Progenitor cell of endocrine pancreas (in vitro differentiated cells): ENCODE measurements around the gene ELN. TPM values are rescaled to one million over a fixed set of nuclear protein-coding genes. Genes with fewer than 3 reads are reported as not detected.

Source experiments
- DNase-seq: peaks from one replicate; pipeline ENCODE4 v3.0.0; 2021; ENCODE audit warnings: low spot score; ENCODE audit not compliant: unreplicated experiment
- H3K27ac Mint-ChIP-seq: 2 replicates; pipeline ENCODE4 v1.8.0; 2021; ENCODE audit warnings: mild to moderate bottlenecking, moderate library complexity, mixed read lengths
- H3K27me3 Mint-ChIP-seq: 2 replicates; pipeline ENCODE4 v1.8.0; 2021; ENCODE audit warnings: mixed read lengths
- H3K36me3 Mint-ChIP-seq: 2 replicates; pipeline ENCODE4 v1.8.0; 2022; ENCODE audit warnings: mixed read lengths; ENCODE audit not compliant: insufficient read depth
- H3K4me1 Mint-ChIP-seq: 2 replicates; pipeline ENCODE4 v1.8.0; 2021; ENCODE audit warnings: low read depth, mixed read lengths
- H3K4me3 Mint-ChIP-seq: 2 replicates; pipeline ENCODE4 v1.8.0; 2021; ENCODE audit warnings: low read depth, mild to moderate bottlenecking, moderate library complexity, mixed read lengths
- H3K9me3 Mint-ChIP-seq: 2 replicates; pipeline ENCODE4 v1.8.0; 2021; ENCODE audit warnings: low read depth, mixed read lengths
- CTCF ChIP-seq: fragments of 200-600 bp; sonication (generic); IDR thresholded peaks from one replicate; pipeline ENCODE4 v1.5.0; 2021; ENCODE audit warnings: antibody characterized with exemption, mild to moderate bottlenecking; ENCODE audit not compliant: unreplicated experiment
- total RNA-seq: library from RNA; stranded (reverse); gene quantifications from 2 replicates; pipeline ENCODE4 v1.2.1, GENCODE V29; 2021

Gene ELN
- total RNA-seq, 1 donor from 2014 or later = 0.26 TPM

GRCh38 chr7:74066626-74067025 lies 38.7 kb downstream of the ELN start:
- H3K27ac Mint-ChIP-seq = no peak overlapping the region
- no peaks in the 10 kb centered on the region for H3K27me3 Mint-ChIP-seq
- H3K36me3 Mint-ChIP-seq = no peaks in the 10 kb centered on the region
- H3K4me3 Mint-ChIP-seq = no peak overlapping the region
- DNase-seq = no peak
- no peak for TF ChIP-seq CTCF
- peaks cover 4% of the 10 kb centered on the region for H3K4me1 Mint-ChIP-seq
- no peaks in the 10 kb centered on the region for H3K9me3 Mint-ChIP-seq

GRCh38 chr7:74068378-74069085 lies 40.6 kb downstream of the ELN start:
- H3K4me3 Mint-ChIP-seq = no peak overlapping the region
- no peak overlapping the region for H3K27ac Mint-ChIP-seq
- TF ChIP-seq CTCF = no peak
- no peaks in the 10 kb centered on the region for H3K4me1 Mint-ChIP-seq
- no peak for DNase-seq
- no peaks in the 10 kb centered on the region for H3K9me3 Mint-ChIP-seq
- no peaks in the 10 kb centered on the region for H3K36me3 Mint-ChIP-seq
- no peaks in the 10 kb centered on the region for H3K27me3 Mint-ChIP-seq

GRCh38 chr7:74069086-74069541 lies 41.1 kb downstream of the ELN start:
- Mint-ChIP-seq H3K36me3 (no peaks in the 10 kb centered on the region), H3K4me1 (no peaks in the 10 kb centered on the region), H3K27me3 (no peaks in the 10 kb centered on the region), H3K4me3 (no peak overlapping the region), H3K9me3 (no peaks in the 10 kb centered on the region), H3K27ac (no peak overlapping the region)
- DNase-seq = no peak
- no peak for TF ChIP-seq CTCF

GRCh38 chr7:74069790-74070618 lies 42.0 kb downstream of the ELN start:
- Mint-ChIP-seq H3K4me1 (no peaks in the 10 kb centered on the region), H3K27me3 (no peaks in the 10 kb centered on the region), H3K9me3 (no peaks in the 10 kb centered on the region), H3K27ac (no peak overlapping the region), H3K36me3 (no peaks in the 10 kb centered on the region), H3K4me3 (no peak overlapping the region)
- TF ChIP-seq CTCF = no peak
- no peak for DNase-seq

- no peaks in the 10 kb centered on the region for H3K36me3 Mint-ChIP-seq
- no peak overlapping the region for H3K4me3 Mint-ChIP-seq
- H3K4me1 Mint-ChIP-seq = no peaks in the 10 kb centered on the region
- no peaks in the 10 kb centered on the region for H3K9me3 Mint-ChIP-seq
- no peak for TF ChIP-seq CTCF
- no peak for DNase-seq
- H3K27me3 Mint-ChIP-seq = no peaks in the 10 kb centered on the region
- no peak overlapping the region for H3K27ac Mint-ChIP-seq
Observed at GRCh38 chr7:74070619-74070921, 42.6 kb downstream of the ELN start.
